IMR-90 (cell line): ENCODE measurements around the gene LHFPL3. TPM values are rescaled to one million over a fixed set of nuclear protein-coding genes. Genes with fewer than 3 reads are reported as not detected.

Experiments
- ATAC-seq: fragments of 200-7000 bp; cut with Tn5 transposase; 2 replicates; pipeline ENCODE4 v1.9.1; 2020; ENCODE audit warnings: low read depth, mild to moderate bottlenecking, moderate library complexity
- BruUV-seq: library from RNA; stranded (reverse); fragments of 400-500 nt; replicated peaks from 2 replicates; lab custom pipeline; 2021; lab: Mats Ljungman, UMichigan
- CTCF ChIA-PET: fragments of 300-600 bp; formaldehyde crosslinking; extraction: SDS; loops from one replicate; lab custom pipeline; 2021; ENCODE audit warnings: antibody characterized with exemption; lab: Yijun Ruan, JAX
- POLR2A ChIA-PET: fragments of 300-600 bp; sonication (Branson Sonifier 250); formaldehyde crosslinking; loops from one replicate; lab custom pipeline; 2022; ENCODE audit warnings: antibody characterized with exemption; ENCODE audit not compliant: unreplicated experiment; lab: Charles Lee
- DNase-seq: peaks from one replicate; pipeline ENCODE4 v3.0.0; 2013
- H2AFZ ChIP-seq: replicated peaks from 2 replicates; pipeline ENCODE3; 2013; ENCODE audit warnings: low read length, mild to moderate bottlenecking; ENCODE audit not compliant: poor library complexity
- H2AK5ac ChIP-seq: 2 replicates; pipeline ENCODE4 v1.6.1; 2013; ENCODE audit warnings: low read depth, low read length, inconsistent platforms
- H2AK9ac ChIP-seq: replicated peaks from 2 replicates; pipeline ENCODE3; 2013; ENCODE audit warnings: mild to moderate bottlenecking, low read depth, low read length, moderate library complexity; ENCODE audit not compliant: poor library complexity
- H2BK120ac ChIP-seq: 2 replicates; pipeline ENCODE4 v1.6.1; 2013; ENCODE audit warnings: low read depth, low read length, inconsistent platforms
- H2BK15ac ChIP-seq: 3 replicates; pipeline ENCODE4 v1.6.1; 2013; ENCODE audit warnings: low read depth, low read length, inconsistent platforms
- H2BK20ac ChIP-seq: 2 replicates; pipeline ENCODE4 v1.6.1; 2013; ENCODE audit warnings: low read depth, mild to moderate bottlenecking, inconsistent platforms, low read length, moderate library complexity
- H2BK5ac ChIP-seq: 2 replicates; pipeline ENCODE4 v1.6.1; 2013; ENCODE audit warnings: mild to moderate bottlenecking, low read depth, low read length, inconsistent platforms; ENCODE audit not compliant: poor library complexity, severe bottlenecking
- H3K14ac ChIP-seq: replicated peaks from 2 replicates; pipeline ENCODE4 v1.6.1; 2013; ENCODE audit warnings: low read depth, low read length, inconsistent platforms
- H3K18ac ChIP-seq: 2 replicates; pipeline ENCODE4 v1.6.1; 2013; ENCODE audit warnings: low read depth, low read length, control low read depth
- H3K23ac ChIP-seq: 2 replicates; pipeline ENCODE4 v1.6.1; 2013; ENCODE audit warnings: low read depth, low read length, inconsistent platforms
- H3K27ac ChIP-seq: 2 replicates; pipeline ENCODE4 v1.5.1; 2013; ENCODE audit warnings: mild to moderate bottlenecking, control low read depth, low read length; ENCODE audit not compliant: insufficient read depth
- H3K27me3 ChIP-seq: 2 replicates; pipeline ENCODE4 v1.6.1; 2013; ENCODE audit warnings: low read length; ENCODE audit not compliant: control insufficient read depth, insufficient read depth
- H3K36me3 ChIP-seq: 2 replicates; pipeline ENCODE4 v1.6.1; 2013; ENCODE audit warnings: low read length, mixed read lengths; ENCODE audit not compliant: control insufficient read depth, insufficient read depth
- H3K4ac ChIP-seq: 2 replicates; pipeline ENCODE4 v1.6.1; 2013; ENCODE audit warnings: low read depth, low read length, inconsistent platforms
- H3K4me1 ChIP-seq: 2 replicates; pipeline ENCODE4 v1.6.1; 2013; ENCODE audit warnings: low read length, mixed read lengths; ENCODE audit not compliant: control insufficient read depth, insufficient read depth
- H3K4me2 ChIP-seq: 2 replicates; pipeline ENCODE4 v1.6.1; 2013; ENCODE audit warnings: low read depth, mild to moderate bottlenecking, control low read depth, low read length, moderate library complexity
- H3K4me3 ChIP-seq: 2 replicates; pipeline ENCODE4 v1.5.1; 2013; ENCODE audit warnings: low read depth, mild to moderate bottlenecking, control low read depth, low read length, moderate library complexity; ENCODE audit not compliant: insufficient read depth
- H3K56ac ChIP-seq: 2 replicates; pipeline ENCODE4 v1.6.1; 2013; ENCODE audit warnings: low read length, inconsistent platforms; ENCODE audit not compliant: insufficient read depth; ENCODE audit errors: extremely low read depth
- H3K79me1 ChIP-seq, 2 experiments: 2 replicates each; pipeline ENCODE4 v1.6.1; 2013; ENCODE audit warnings: low read length in 2 of 2, inconsistent platforms in 1 of 2, low read depth in 1 of 2
- H3K9ac ChIP-seq: 2 replicates; pipeline ENCODE4 v1.6.1; 2013; ENCODE audit warnings: low read depth, low read length, control low read depth
- H3K9me1 ChIP-seq: 2 replicates; pipeline ENCODE4 v1.6.1; 2013; ENCODE audit warnings: low read length, inconsistent platforms; ENCODE audit not compliant: insufficient read depth
- H3K9me3 ChIP-seq: 2 replicates; pipeline ENCODE4 v1.6.1; 2013; ENCODE audit warnings: low read length; ENCODE audit not compliant: control insufficient read depth, insufficient read depth
- H4K20me1 ChIP-seq: 2 replicates; pipeline ENCODE4 v1.6.1; 2013; ENCODE audit warnings: low read length, inconsistent platforms; ENCODE audit not compliant: insufficient read depth
- H4K5ac ChIP-seq: 2 replicates; pipeline ENCODE4 v1.6.1; 2013; ENCODE audit warnings: mild to moderate bottlenecking, low read depth, low read length, control low read depth
- H4K8ac ChIP-seq, 2 experiments: 2 replicates each; pipeline ENCODE4 v1.6.1; 2013; ENCODE audit warnings: low read depth in 2 of 2, low read length in 2 of 2, control low read depth in 1 of 2, inconsistent platforms in 1 of 2
- H4K91ac ChIP-seq: 2 replicates; pipeline ENCODE4 v1.6.1; 2013; ENCODE audit warnings: low read depth, low read length, inconsistent platforms; ENCODE audit not compliant: insufficient read depth
- BHLHE40 ChIP-seq: fragments of 150-350 bp; IDR thresholded peaks from 2 replicates; pipeline ENCODE4 v1.6.1; 2016; ENCODE audit warnings: mild to moderate bottlenecking, low read depth, low read length
- CEBPB ChIP-seq: IDR thresholded peaks from 2 replicates; pipeline ENCODE4 v1.6.1; 2012; ENCODE audit warnings: low read depth, low read length, improper control_type of control experiment
- CHD1 ChIP-seq: IDR thresholded peaks from 2 replicates; pipeline ENCODE4 v1.6.1; 2012; ENCODE audit warnings: low read depth, low read length, improper control_type of control experiment
- FOS ChIP-seq: fragments of 150-350 bp; IDR thresholded peaks from 2 replicates; pipeline ENCODE4 v1.6.1; 2016; ENCODE audit warnings: low read depth, low read length
- MAFK ChIP-seq: IDR thresholded peaks from 2 replicates; pipeline ENCODE4 v1.6.1; 2012; ENCODE audit warnings: low read depth, low read length, improper control_type of control experiment
- MAZ ChIP-seq: IDR thresholded peaks from 2 replicates; pipeline ENCODE4 v1.6.1; 2012; ENCODE audit warnings: low read depth, mild to moderate bottlenecking, low read length, improper control_type of control experiment, moderate library complexity, borderline replicate concordance
- MXI1 ChIP-seq: IDR thresholded peaks from 2 replicates; pipeline ENCODE4 v1.6.1; 2012; ENCODE audit warnings: low read depth, mild to moderate bottlenecking, low read length, moderate library complexity, borderline replicate concordance
- NFE2L2 ChIP-seq: fragments of 150-350 bp; IDR thresholded peaks from 2 replicates; pipeline ENCODE4 v1.6.1; 2016; ENCODE audit warnings: low read depth, mild to moderate bottlenecking, low read length
- POLR2A ChIP-seq: IDR thresholded peaks from 2 replicates; pipeline ENCODE4 v1.6.1; 2012; ENCODE audit warnings: mild to moderate bottlenecking, low read depth, low read length
- RAD21 ChIP-seq: IDR thresholded peaks from 2 replicates; pipeline ENCODE4 v1.6.1; 2012; ENCODE audit warnings: low read length, improper control_type of control experiment
- RCOR1 ChIP-seq: IDR thresholded peaks from 2 replicates; pipeline ENCODE4 v1.6.1; 2012; ENCODE audit warnings: mild to moderate bottlenecking, low read length, improper control_type of control experiment; ENCODE audit not compliant: insufficient replicate concordance
- RFX5 ChIP-seq: IDR thresholded peaks from 2 replicates; pipeline ENCODE4 v1.8.0; 2012; ENCODE audit warnings: low read depth, mild to moderate bottlenecking, low read length, moderate library complexity
- SMC3 ChIP-seq: fragments of 150-350 bp; IDR thresholded peaks from 2 replicates; pipeline ENCODE4 v1.6.1; 2016; ENCODE audit warnings: low read depth, mild to moderate bottlenecking, antibody characterized with exemption, low read length, moderate library complexity
- dilution Hi-C: fragments of 300-500 bp; cut with HindIII; formaldehyde crosslinking; loops from one replicate; pipeline ENCODE4 v1.14.3; 2018; ENCODE audit warnings: low sequenced_read_pairs; ENCODE audit not compliant: unreplicated experiment
- in situ Hi-C: fragments of 300-500 bp; cut with MboI; formaldehyde crosslinking; loops from 3 replicates; pipeline ENCODE4 v1.14.3; 2019; ENCODE audit warnings: low sequenced_read_pairs, inconsistent platforms, mixed read lengths
- intact Hi-C: fragments of 100-400 bp; cut with micrococcal nuclease; formaldehyde crosslinking; loops from 2 replicates; pipeline ENCODE4 v1.10.0; 2022
- polyA plus RNA-seq, 3 experiments: library from polyadenylated mRNA; depleted of rRNA; stranded (reverse); fragments of >200 nt; gene quantifications; 2 replicates each; pipeline ENCODE4 v1.2.3, GENCODE V29; 2012; ENCODE audit warnings: low replicate concordance in 1 of 3
- total RNA-seq: library from RNA; depleted of rRNA; stranded (reverse); fragments of >200 nt; gene quantifications from 2 replicates; pipeline ENCODE4 v1.2.3, GENCODE V29; 2012
- TF ChIP-seq, protein P1 (sequence below): conservative IDR thresholded peaks from 2 replicates; pipeline ENCODE4 v1.5.1; 2012; ENCODE audit warnings: mild to moderate bottlenecking, low read depth, low read length, improper control_type of control experiment
- TF ChIP-seq, protein P2 (sequence below): fragments of 150-350 bp; IDR thresholded peaks from 2 replicates; pipeline ENCODE4 v1.6.1; 2016; ENCODE audit warnings: low read depth, mild to moderate bottlenecking, low read length, moderate library complexity, borderline replicate concordance
- TF ChIP-seq, protein P3 (sequence below): fragments of 150-350 bp; IDR thresholded peaks from 2 replicates; pipeline ENCODE4 v1.6.1; 2017; ENCODE audit warnings: mild to moderate bottlenecking, antibody characterized with exemption, low read length, low read depth

Gene LHFPL3
- total and polyA plus RNA-seq, 2 of the 4 experiments (the other 2 are of a cell fraction) = not detected

DNA sequence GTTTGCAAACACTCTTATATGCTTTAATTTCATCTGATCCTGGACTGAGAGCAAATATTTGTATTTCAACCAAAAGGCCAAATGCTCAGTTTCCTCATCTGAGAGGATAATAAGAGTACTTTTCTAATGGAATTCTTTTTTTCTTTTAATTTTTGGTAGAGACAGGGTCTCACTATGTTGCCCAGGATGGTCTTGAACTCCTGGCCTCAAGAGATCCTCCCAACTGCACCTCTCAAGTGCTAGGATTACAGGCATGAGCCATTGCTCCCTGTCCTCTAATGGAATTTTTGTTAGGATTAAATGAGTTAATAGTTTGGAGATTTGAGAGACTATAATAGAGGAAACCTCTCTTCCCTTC, 617.2 kb downstream of the LHFPL3 start:
- Histone ChIP-seq H3K14ac (peak overlapping the region; percentile 23; the same call in 1 of the 2 replicates), H2AK9ac (no peak overlapping the region), H2BK5ac (peak overlapping the region; percentile 73), H3K4ac (peak overlapping the region; percentile 78), H2BK15ac (peak overlapping the region; percentile 31; the same call in 2 of the 3 replicates), H3K18ac (peak overlapping the region; percentile 47; the same call in 1 of the 2 replicates), H3K9me3 (no peaks in the 10 kb centered on the region), H3K27me3 (no peaks in the 10 kb centered on the region), H3K23ac (peak overlapping the region; percentile 32; the same call in 1 of the 2 replicates), H4K91ac (peak overlapping the region; percentile 59), H3K9ac (0 out of 2 replicates have a peak overlapping the region, but pooled peaks have one; percentile 31), H3K36me3 (no peaks in the 10 kb centered on the region), H3K4me3 (no peak overlapping the region), H2AFZ (peak overlapping the region; percentile 85), H4K8ac (peak overlapping the region; percentile 43 to 81), H3K9me1 (peaks cover 9% of the 10 kb centered on the region; the same call in 1 of the 2 replicates), H3K4me1 (peaks cover 6% of the 10 kb centered on the region), H2BK120ac (peak overlapping the region; percentile 77), H3K4me2 (peak overlapping the region; percentile 50; the same call in 1 of the 2 replicates), H3K27ac (peak overlapping the region; percentile 24; the same call in 1 of the 2 replicates), H3K79me1 (no peaks in the 10 kb centered on the region), H3K56ac (0 out of 2 replicates have a peak overlapping the region, but pooled peaks have one; percentile 1), H2BK20ac (peak overlapping the region; percentile 64), H4K20me1 (no peaks in the 10 kb centered on the region), H2AK5ac (0 out of 2 replicates have a peak overlapping the region, but pooled peaks have one; percentile 54), H4K5ac (peak overlapping the region; percentile 21)
- in situ Hi-C loops = no loop called here
- dilution Hi-C loops = no loop called here
- DNase-seq (no peak), ATAC-seq (no peak)
- CTCF ChIA-PET = interaction anchor here (0.9 to 1.2 kb wide), 2 partner anchors 21 to 23 kb away, joined by 3 to 4 read pairs; no protein-coding TSS in a partner anchor
- no peak for TF ChIP-seq RCOR1
- TF ChIP-seq MAFK = no peak
- no peak for TF ChIP-seq BHLHE40
- no peak; the same call in 1 of the 2 replicates for TF ChIP-seq POLR2A
- TF ChIP-seq NFE2L2 = no peak
- TF ChIP-seq, protein P1, sequence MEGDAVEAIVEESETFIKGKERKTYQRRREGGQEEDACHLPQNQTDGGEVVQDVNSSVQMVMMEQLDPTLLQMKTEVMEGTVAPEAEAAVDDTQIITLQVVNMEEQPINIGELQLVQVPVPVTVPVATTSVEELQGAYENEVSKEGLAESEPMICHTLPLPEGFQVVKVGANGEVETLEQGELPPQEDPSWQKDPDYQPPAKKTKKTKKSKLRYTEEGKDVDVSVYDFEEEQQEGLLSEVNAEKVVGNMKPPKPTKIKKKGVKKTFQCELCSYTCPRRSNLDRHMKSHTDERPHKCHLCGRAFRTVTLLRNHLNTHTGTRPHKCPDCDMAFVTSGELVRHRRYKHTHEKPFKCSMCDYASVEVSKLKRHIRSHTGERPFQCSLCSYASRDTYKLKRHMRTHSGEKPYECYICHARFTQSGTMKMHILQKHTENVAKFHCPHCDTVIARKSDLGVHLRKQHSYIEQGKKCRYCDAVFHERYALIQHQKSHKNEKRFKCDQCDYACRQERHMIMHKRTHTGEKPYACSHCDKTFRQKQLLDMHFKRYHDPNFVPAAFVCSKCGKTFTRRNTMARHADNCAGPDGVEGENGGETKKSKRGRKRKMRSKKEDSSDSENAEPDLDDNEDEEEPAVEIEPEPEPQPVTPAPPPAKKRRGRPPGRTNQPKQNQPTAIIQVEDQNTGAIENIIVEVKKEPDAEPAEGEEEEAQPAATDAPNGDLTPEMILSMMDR = no peak
- no peak for TF ChIP-seq RFX5
- no peak for TF ChIP-seq RAD21
- TF ChIP-seq SMC3 = no peak
- TF ChIP-seq MXI1 = no peak
- TF ChIP-seq CEBPB = no peak
- TF ChIP-seq MAZ = no peak
- no peak for TF ChIP-seq FOS
- TF ChIP-seq, protein P2, sequence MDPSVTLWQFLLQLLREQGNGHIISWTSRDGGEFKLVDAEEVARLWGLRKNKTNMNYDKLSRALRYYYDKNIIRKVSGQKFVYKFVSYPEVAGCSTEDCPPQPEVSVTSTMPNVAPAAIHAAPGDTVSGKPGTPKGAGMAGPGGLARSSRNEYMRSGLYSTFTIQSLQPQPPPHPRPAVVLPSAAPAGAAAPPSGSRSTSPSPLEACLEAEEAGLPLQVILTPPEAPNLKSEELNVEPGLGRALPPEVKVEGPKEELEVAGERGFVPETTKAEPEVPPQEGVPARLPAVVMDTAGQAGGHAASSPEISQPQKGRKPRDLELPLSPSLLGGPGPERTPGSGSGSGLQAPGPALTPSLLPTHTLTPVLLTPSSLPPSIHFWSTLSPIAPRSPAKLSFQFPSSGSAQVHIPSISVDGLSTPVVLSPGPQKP = no peak
- no peak for TF ChIP-seq CHD1
- TF ChIP-seq, protein P3, sequence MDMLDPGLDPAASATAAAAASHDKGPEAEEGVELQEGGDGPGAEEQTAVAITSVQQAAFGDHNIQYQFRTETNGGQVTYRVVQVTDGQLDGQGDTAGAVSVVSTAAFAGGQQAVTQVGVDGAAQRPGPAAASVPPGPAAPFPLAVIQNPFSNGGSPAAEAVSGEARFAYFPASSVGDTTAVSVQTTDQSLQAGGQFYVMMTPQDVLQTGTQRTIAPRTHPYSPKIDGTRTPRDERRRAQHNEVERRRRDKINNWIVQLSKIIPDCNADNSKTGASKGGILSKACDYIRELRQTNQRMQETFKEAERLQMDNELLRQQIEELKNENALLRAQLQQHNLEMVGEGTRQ = no peak
- intact Hi-C loops = loop anchor here (2.0 kb wide), 1 partner anchor 67 kb away; no protein-coding TSS in a partner anchor
- BruUV-seq = no TSS peak
- POLR2A ChIA-PET = no interaction called here
